GM21786 (cell line): ENCODE measurements around the gene HIP1.
"Not testable (repeated sequence)": the region's sequence is repeated elsewhere in the genome, so short reads cannot be mapped to it uniquely, and the experiment has no call there.

Source experiments
- ATAC-seq: cut with Tn5 transposase; IDR thresholded peaks from one replicate; pipeline ENCODE4 v1.9.1; 2021; ENCODE audit not compliant: unreplicated experiment

The HIP1 gene

GRCh38 chr7:75717746-75718145 is 21.0 kb downstream of the HIP1 start:
- ATAC-seq: not testable (repeated sequence)

GRCh38 chr7:75716992-75717626 is 21.6 kb downstream of the HIP1 start:
- no peak for ATAC-seq

GRCh38 chr7:75715864-75716263 is 22.9 kb downstream of the HIP1 start:
- no peak for ATAC-seq

- no peak for ATAC-seq
Measured at GRCh38 chr7:75712517-75713361, 26.0 kb downstream of the HIP1 start.

GRCh38 chr7:75711656-75712514 is 26.9 kb downstream of the HIP1 start:
- ATAC-seq: no peak

GRCh38 chr7:75711076-75711475 is 27.7 kb downstream of the HIP1 start:
- ATAC-seq: no peak

GRCh38 chr7:75704928-75705327 is 33.8 kb downstream of the HIP1 start:
- no peak for ATAC-seq

- ATAC-seq: no peak
Measured at GRCh38 chr7:75702515-75702914, 36.2 kb downstream of the HIP1 start.

- ATAC-seq: no peak
Measured at GRCh38 chr7:75699993-75700392, 38.7 kb downstream of the HIP1 start.

- no peak for ATAC-seq
Measured at GRCh38 chr7:75698358-75698757, 40.4 kb downstream of the HIP1 start.

GRCh38 chr7:75696263-75697037 is 42.3 kb downstream of the HIP1 start:
- ATAC-seq: no peak

- no peak for ATAC-seq
Measured at GRCh38 chr7:75694638-75695399, 43.9 kb downstream of the HIP1 start.

- not testable (repeated sequence) for ATAC-seq
Measured at GRCh38 chr7:75693668-75694067, 45.1 kb downstream of the HIP1 start.

- ATAC-seq: no peak
Measured at GRCh38 chr7:75691793-75692543, 46.8 kb downstream of the HIP1 start.

- ATAC-seq: peak; percentile 48
Measured at GRCh38 chr7:75690121-75690523, 48.6 kb downstream of the HIP1 start.

GRCh38 chr7:75689246-75690099 is 49.3 kb downstream of the HIP1 start:
- no peak for ATAC-seq

GRCh38 chr7:75688200-75689136 is 50.3 kb downstream of the HIP1 start:
- ATAC-seq: no peak
